SHP77 (cell line): ENCODE data around the gene PARD3.
"Not testable (repeated sequence)": the region's sequence is repeated elsewhere in the genome, so short reads cannot be mapped to it uniquely, and the experiment has no call there.

Source experiments
- DNase-seq, 2 experiments: peaks; one replicate each; lab custom pipeline; 2025; lab: John Stamatoyannopoulos, UW

PARD3 gene

GRCh38 chr10:34297541-34298345, 517.4 kb downstream of the PARD3 start:
- DNase-seq = peak in 1 of 2 experiments; percentile 9

GRCh38 chr10:34295142-34295548, 520.0 kb downstream of the PARD3 start:
- DNase-seq = no peak

GRCh38 chr10:34294137-34294536, 521.0 kb downstream of the PARD3 start:
- no peak for DNase-seq

- DNase-seq = no peak
Observed at GRCh38 chr10:34292675-34293074, 522.4 kb downstream of the PARD3 start.

- no peak for DNase-seq
Observed at GRCh38 chr10:34292194-34292565, 522.9 kb downstream of the PARD3 start.

- no peak for DNase-seq
Observed at GRCh38 chr10:34291466-34292193, 523.5 kb downstream of the PARD3 start.

GRCh38 chr10:34290412-34291081, 524.5 kb downstream of the PARD3 start:
- DNase-seq = no peak

- DNase-seq = no peak
Observed at GRCh38 chr10:34288634-34289033, 526.5 kb downstream of the PARD3 start.

- no peak for DNase-seq
Observed at GRCh38 chr10:34286136-34286739, 528.9 kb downstream of the PARD3 start.

GRCh38 chr10:34281661-34282582, 533.2 kb downstream of the PARD3 start:
- no peak for DNase-seq

GRCh38 chr10:34280599-34281374, 534.3 kb downstream of the PARD3 start:
- DNase-seq = no peak

GRCh38 chr10:34275626-34276130, 539.4 kb downstream of the PARD3 start:
- DNase-seq = no peak

- no peak for DNase-seq
Observed at GRCh38 chr10:34274906-34275305, 540.2 kb downstream of the PARD3 start.

GRCh38 chr10:34273340-34273739, 541.8 kb downstream of the PARD3 start:
- DNase-seq = no peak

- no peak for DNase-seq
Observed at GRCh38 chr10:34272316-34272715, 542.8 kb downstream of the PARD3 start.

GRCh38 chr10:34268410-34268809, 546.7 kb downstream of the PARD3 start:
- DNase-seq = not testable (repeated sequence)

GRCh38 chr10:34262985-34263384, 552.1 kb downstream of the PARD3 start:
- DNase-seq = no peak

- no peak for DNase-seq
Observed at GRCh38 chr10:34260904-34261303, 554.2 kb downstream of the PARD3 start.

GRCh38 chr10:34256216-34256615, 558.9 kb downstream of the PARD3 start:
- no peak for DNase-seq

- DNase-seq = no peak
Observed at GRCh38 chr10:34255035-34255434, 560.1 kb downstream of the PARD3 start.
